ENCODE results near the gene TPCN1.
A peak's percentile ranks its signal among the peaks of the same experiment; 100 is the strongest.

The TPCN1 gene

DNA sequence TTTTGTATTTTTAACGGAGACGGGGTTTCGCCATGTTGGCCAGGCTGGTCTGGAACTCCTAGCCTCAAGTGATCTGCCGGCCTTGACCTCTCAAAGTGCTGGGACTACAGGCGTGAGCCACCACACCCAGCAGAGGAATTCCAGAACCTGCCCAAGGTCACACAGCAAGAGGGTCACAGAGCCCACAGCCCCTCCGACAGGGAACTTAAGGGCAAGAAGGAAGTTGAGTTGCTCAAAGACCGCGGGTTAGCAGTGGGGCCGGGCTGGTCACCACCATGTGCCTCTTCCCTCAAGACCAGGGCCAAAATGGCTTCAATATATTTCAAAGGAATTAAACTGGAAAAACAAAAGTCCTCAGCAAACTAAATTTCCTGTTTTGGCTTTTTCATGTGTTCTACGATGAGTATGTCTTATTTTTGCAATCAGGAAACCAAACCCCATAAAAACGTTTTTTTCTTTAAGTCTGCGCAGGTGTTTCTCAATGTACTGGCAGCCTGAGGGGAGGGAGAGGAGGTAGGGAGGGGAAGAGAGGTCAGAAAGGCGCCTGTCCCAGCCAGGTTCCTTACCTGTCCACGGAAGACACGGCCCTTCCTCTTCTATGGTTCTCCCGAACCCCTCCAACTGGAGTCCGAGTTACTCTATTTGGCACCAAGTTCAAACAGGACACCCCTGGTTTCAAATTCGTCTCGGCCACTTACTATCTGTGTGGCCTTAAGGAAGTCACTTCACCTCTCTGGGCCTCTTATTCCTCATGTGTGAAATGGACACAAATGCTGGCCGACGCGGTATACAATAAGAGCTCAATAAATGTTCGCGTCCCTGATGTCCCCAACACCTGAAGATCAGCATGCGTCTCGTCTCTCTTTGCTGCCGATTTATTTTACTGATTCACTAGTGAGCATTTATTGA, 112.9 kb downstream of the TPCN1 start:
- Histone ChIP-seq H3K4me1 (ENCODE audit: control insufficient read depth in 1 of 2, insufficient read depth in 2 of 2, low read length in 2 of 2) (peaks cover 0 to 20% of the 10 kb centered on the region in 2 donors), H3K27me3 (ENCODE audit: low read depth, low read length) (no peaks in the 10 kb centered on the region), H3K36me3 (ENCODE audit: control insufficient read depth in 1 of 2, insufficient read depth in 2 of 2, low read length in 2 of 2) (peaks cover 0 to 21% of the 10 kb centered on the region in 2 donors), H3K4me3 (ENCODE audit: low read depth in 1 of 2, low read length in 2 of 2) (peak overlapping the region; percentile 65 to 91), H3K27ac (ENCODE audit: low read length) (peak overlapping the region; percentile 63), H3K9me3 (ENCODE audit: control insufficient read depth in 1 of 2, low read length in 2 of 2) (no peaks in the 10 kb centered on the region)

DNA sequence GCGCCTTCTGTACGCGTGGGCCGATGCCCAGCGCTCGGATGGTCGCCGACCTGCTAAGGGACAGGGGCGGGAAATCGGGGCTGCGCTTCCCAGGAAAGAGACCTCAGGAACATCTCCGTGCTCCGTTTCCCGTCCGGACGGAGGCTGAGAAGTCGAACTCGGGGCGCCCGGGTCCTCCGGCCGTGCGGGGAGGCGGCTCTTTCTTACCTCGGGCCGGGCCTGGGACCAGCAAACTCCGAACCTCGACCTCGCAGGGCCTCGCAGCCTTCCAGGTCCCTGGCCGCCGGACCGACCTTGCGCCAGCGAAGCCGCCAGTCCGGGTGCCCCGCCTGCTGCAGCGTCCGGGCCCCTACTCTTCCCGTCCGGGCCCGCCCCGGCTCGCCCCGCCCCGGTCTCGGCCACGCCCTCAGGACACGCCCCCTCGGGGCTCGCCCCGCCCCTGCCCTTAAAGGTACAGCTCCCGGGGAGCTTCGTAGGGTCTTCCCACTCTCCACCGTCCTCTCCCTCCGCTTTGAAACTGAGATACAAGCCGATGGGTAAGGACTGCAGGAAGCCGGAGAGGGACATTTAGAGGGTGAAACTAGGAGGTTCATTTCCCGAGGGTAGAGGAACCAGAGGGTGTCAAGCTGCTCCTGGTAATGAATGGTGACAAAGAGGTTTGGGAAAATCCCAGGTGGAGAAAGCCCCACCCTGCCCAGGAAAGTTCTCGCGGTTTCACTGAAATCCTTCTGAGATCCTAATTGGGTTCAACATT, 113.7 kb downstream of the TPCN1 start, which contains the start of gene SLC8B1:
TSS of gene SLC8B1 (minus strand) at position 324 of the 754 bp plus-strand sequence. CDS start 2,231 bp downstream, outside the sequence.
- peak within 1 kb of the TSS; percentile 63 for H3K27ac ChIP-seq (ENCODE audit: low read length)
- no peaks in the 10 kb centered on the region for H3K9me3 ChIP-seq (ENCODE audit: control insufficient read depth in 1 of 2, low read length in 2 of 2)
- no peaks in the 10 kb centered on the region for H3K27me3 ChIP-seq (ENCODE audit: low read depth, low read length)
- peaks cover 0 to 15% of the 10 kb centered on the region in 2 donors for H3K36me3 ChIP-seq (ENCODE audit: control insufficient read depth in 1 of 2, insufficient read depth in 2 of 2, low read length in 2 of 2)
- peak within 1 kb of the TSS; percentile 65 to 91 for H3K4me3 ChIP-seq (ENCODE audit: low read depth in 1 of 2, low read length in 2 of 2)
- H3K4me1 ChIP-seq (ENCODE audit: control insufficient read depth in 1 of 2, insufficient read depth in 2 of 2, low read length in 2 of 2) = peaks cover 0 to 20% of the 10 kb centered on the region in 2 donors

DNA sequence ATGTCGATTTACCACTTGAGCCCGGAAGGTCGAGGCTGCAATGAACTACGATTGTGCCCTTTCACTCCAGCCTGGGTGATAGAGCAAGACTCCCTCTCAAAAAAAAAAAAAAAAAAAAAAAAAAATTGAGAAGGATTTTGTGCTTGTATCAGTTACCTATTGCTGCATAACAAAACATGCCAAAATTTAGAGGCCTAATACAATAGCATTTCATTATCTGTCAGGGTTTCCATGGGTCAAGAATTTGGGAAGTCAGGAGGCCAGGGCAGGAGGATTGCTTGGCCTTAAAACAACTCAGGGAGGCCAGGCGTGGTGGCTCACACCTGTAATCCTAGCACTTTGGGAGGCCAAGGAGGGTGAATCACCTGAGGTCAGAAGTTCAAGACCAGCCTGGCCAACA, 118.3 kb downstream of the TPCN1 start:
- no peaks in the 10 kb centered on the region for H3K9me3 ChIP-seq (ENCODE audit: control insufficient read depth in 1 of 2, low read length in 2 of 2)
- no peak overlapping the region for H3K4me3 ChIP-seq (ENCODE audit: low read depth in 1 of 2, low read length in 2 of 2)
- H3K27me3 ChIP-seq (ENCODE audit: low read depth, low read length) = no peaks in the 10 kb centered on the region
- no peak overlapping the region for H3K27ac ChIP-seq (ENCODE audit: low read length)
- no peaks in the 10 kb centered on the region for H3K4me1 ChIP-seq (ENCODE audit: control insufficient read depth in 1 of 2, insufficient read depth in 2 of 2, low read length in 2 of 2)
- H3K36me3 ChIP-seq (ENCODE audit: control insufficient read depth in 1 of 2, insufficient read depth in 2 of 2, low read length in 2 of 2) = no peaks in the 10 kb centered on the region

DNA sequence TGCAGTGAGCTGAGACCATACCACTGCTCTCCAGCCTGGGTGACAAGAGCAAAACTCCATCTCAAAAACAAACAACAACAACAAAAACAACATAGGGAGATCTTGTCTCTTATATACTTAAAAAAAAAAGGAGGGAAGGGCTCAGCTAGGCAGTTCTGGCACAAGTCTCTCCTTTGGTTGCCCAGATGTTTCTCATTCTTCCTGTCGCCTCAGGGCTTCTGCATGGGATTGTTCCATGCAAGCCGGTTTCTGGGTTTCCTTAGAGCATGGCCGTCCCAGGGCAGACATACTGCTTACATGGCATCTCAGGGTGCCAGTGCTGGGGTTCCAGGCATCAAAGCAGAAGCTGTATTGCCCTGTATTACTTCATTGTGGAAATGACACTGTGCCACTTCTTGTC, 118.8 kb downstream of the TPCN1 start:
- H3K36me3 ChIP-seq (ENCODE audit: control insufficient read depth in 1 of 2, insufficient read depth in 2 of 2, low read length in 2 of 2) = no peaks in the 10 kb centered on the region
- no peaks in the 10 kb centered on the region for H3K27me3 ChIP-seq (ENCODE audit: low read depth, low read length)
- H3K9me3 ChIP-seq (ENCODE audit: control insufficient read depth in 1 of 2, low read length in 2 of 2) = no peaks in the 10 kb centered on the region
- H3K27ac ChIP-seq (ENCODE audit: low read length) = no peak overlapping the region
- H3K4me3 ChIP-seq (ENCODE audit: low read depth in 1 of 2, low read length in 2 of 2) = no peak overlapping the region
- no peaks in the 10 kb centered on the region for H3K4me1 ChIP-seq (ENCODE audit: control insufficient read depth in 1 of 2, insufficient read depth in 2 of 2, low read length in 2 of 2)

DNA sequence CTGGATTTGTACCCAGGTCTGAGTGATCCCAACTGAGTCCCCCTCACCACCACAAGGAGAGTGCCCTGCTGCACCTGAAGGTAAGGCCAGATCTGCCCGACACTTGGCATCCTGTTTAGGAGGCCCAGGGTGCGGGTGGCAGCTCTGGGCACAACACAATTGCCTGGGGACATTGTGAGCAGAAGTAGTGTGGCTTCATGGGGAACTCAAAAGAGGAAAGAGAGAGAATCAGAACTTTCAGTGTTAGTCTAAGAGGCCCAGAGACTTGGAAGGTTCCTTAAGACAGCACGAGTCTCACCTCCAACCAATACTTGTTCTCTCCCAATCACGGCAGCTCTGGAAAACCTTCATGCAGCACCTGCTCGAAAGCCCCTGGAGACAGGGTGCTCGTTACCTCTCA, 120.3 kb downstream of the TPCN1 start:
- Histone ChIP-seq H3K27me3 (ENCODE audit: low read depth, low read length) (no peaks in the 10 kb centered on the region), H3K4me1 (ENCODE audit: control insufficient read depth in 1 of 2, insufficient read depth in 2 of 2, low read length in 2 of 2) (no peaks in the 10 kb centered on the region), H3K4me3 (ENCODE audit: low read depth in 1 of 2, low read length in 2 of 2) (no peak overlapping the region), H3K9me3 (ENCODE audit: control insufficient read depth in 1 of 2, low read length in 2 of 2) (no peaks in the 10 kb centered on the region), H3K27ac (ENCODE audit: low read length) (no peak overlapping the region), H3K36me3 (ENCODE audit: control insufficient read depth in 1 of 2, insufficient read depth in 2 of 2, low read length in 2 of 2) (no peaks in the 10 kb centered on the region)

DNA sequence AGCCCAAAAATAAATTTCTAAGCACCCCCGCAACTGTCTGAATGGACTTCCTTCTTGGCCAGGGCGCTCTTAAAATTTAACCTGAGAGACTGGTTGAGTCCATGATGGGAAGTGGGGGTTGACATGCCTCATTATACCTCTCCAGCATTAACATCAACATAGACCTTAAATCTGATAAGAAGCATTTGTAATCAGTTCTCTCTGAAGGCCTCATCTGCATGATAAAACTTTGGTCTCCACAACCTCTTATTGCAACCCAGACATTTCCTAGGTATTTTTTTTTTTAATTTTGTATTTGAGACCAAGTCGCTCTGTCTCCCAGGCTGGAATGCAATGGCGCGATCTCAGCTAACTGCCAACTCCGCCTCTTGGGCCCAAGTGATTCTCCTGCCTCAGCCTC, 124.1 kb downstream of the TPCN1 start:
- Histone ChIP-seq H3K4me1 (ENCODE audit: control insufficient read depth in 1 of 2, insufficient read depth in 2 of 2, low read length in 2 of 2) (no peaks in the 10 kb centered on the region), H3K27ac (ENCODE audit: low read length) (no peak overlapping the region), H3K4me3 (ENCODE audit: low read depth in 1 of 2, low read length in 2 of 2) (no peak overlapping the region), H3K27me3 (ENCODE audit: low read depth, low read length) (no peaks in the 10 kb centered on the region), H3K36me3 (ENCODE audit: control insufficient read depth in 1 of 2, insufficient read depth in 2 of 2, low read length in 2 of 2) (no peaks in the 10 kb centered on the region), H3K9me3 (ENCODE audit: control insufficient read depth in 1 of 2, low read length in 2 of 2) (no peaks in the 10 kb centered on the region)

DNA sequence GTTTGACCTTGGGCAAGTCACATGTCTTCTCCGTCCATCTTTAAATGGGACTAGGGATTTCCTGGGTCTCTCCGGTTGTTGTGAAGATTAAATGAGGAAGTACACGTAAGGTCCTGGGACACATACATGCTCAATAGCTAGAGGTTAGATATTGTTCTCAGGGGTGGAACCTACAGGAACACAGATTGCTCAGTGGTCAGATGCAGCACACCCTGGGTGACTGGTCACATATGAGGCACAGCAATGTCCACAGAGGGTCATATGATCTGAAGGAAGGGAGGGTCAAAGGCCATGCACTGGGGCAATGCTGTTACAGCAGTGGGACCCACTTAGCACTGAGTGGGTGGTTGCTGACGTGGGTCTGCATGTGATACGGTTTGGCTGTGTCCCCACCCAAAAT, 125.1 kb downstream of the TPCN1 start:
- Histone ChIP-seq H3K27me3 (ENCODE audit: low read depth, low read length) (no peaks in the 10 kb centered on the region), H3K4me3 (ENCODE audit: low read depth in 1 of 2, low read length in 2 of 2) (no peak overlapping the region), H3K36me3 (ENCODE audit: control insufficient read depth in 1 of 2, insufficient read depth in 2 of 2, low read length in 2 of 2) (no peaks in the 10 kb centered on the region), H3K4me1 (ENCODE audit: control insufficient read depth in 1 of 2, insufficient read depth in 2 of 2, low read length in 2 of 2) (no peaks in the 10 kb centered on the region), H3K27ac (ENCODE audit: low read length) (no peak overlapping the region), H3K9me3 (ENCODE audit: control insufficient read depth in 1 of 2, low read length in 2 of 2) (no peaks in the 10 kb centered on the region)

DNA sequence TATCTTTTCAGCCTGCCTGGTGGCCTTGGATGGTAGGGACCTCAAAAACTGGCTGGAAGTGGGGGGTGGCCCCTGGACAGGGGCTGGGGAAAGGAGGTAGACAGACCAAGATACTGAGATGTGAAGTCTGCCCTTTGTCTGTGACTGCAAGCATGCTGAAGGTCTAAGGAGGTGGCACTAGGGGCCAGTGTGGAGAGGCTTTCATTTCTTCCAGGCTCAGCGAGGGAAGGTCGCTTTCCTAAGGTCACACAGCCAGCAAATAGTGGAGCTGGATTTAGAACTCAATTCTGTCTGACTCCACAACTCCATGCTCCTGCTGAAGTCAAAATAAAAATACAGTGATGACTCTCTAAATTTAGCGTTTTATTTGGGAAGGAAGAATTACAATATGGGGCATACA, 125.8 kb downstream of the TPCN1 start:
- no peaks in the 10 kb centered on the region for H3K27me3 ChIP-seq (ENCODE audit: low read depth, low read length)
- H3K4me1 ChIP-seq (ENCODE audit: control insufficient read depth in 1 of 2, insufficient read depth in 2 of 2, low read length in 2 of 2) = no peaks in the 10 kb centered on the region
- no peaks in the 10 kb centered on the region for H3K36me3 ChIP-seq (ENCODE audit: control insufficient read depth in 1 of 2, insufficient read depth in 2 of 2, low read length in 2 of 2)
- H3K9me3 ChIP-seq (ENCODE audit: control insufficient read depth in 1 of 2, low read length in 2 of 2) = no peaks in the 10 kb centered on the region
- H3K27ac ChIP-seq (ENCODE audit: low read length) = no peak overlapping the region
- H3K4me3 ChIP-seq (ENCODE audit: low read depth in 1 of 2, low read length in 2 of 2) = no peak overlapping the region

DNA sequence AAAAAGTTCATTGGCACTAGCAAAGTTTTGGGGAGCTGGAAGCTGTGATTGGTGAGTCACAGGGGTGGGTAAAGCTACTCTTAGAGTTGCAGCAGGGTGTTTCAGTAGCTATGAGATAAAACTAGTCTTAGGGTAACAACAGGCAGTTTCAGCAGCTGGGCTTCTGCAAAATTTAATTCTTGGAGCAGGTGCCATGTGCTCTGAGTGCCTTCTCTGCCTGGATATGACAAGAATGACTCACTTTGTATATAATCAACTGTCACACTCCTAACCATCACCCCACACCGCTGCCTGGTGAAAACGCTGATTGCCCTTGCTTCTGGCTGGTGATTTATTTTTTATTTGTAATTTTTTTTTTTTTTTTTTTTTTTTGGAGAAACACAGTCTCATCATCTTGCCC, 126.6 kb downstream of the TPCN1 start:
- Histone ChIP-seq H3K27me3 (ENCODE audit: low read depth, low read length) (no peaks in the 10 kb centered on the region), H3K27ac (ENCODE audit: low read length) (no peak overlapping the region), H3K9me3 (ENCODE audit: control insufficient read depth in 1 of 2, low read length in 2 of 2) (no peaks in the 10 kb centered on the region), H3K4me3 (ENCODE audit: low read depth in 1 of 2, low read length in 2 of 2) (no peak overlapping the region), H3K36me3 (ENCODE audit: control insufficient read depth in 1 of 2, insufficient read depth in 2 of 2, low read length in 2 of 2) (no peaks in the 10 kb centered on the region), H3K4me1 (ENCODE audit: control insufficient read depth in 1 of 2, insufficient read depth in 2 of 2, low read length in 2 of 2) (no peaks in the 10 kb centered on the region)
